Mucosa of descending colon (tissue), 3 donors: ENCODE results near the gene PZP. TPM values are rescaled to one million over a fixed set of nuclear protein-coding genes. Genes with fewer than 3 reads are reported as not detected.

ENCODE experiments used
- ATAC-seq: fragments of 200-7000 bp; cut with Tn5 transposase; one replicate; pipeline ENCODE4 v1.9.1; 2020; ENCODE audit warnings: mild to moderate bottlenecking, moderate library complexity
- DNase-seq, 3 donors: peaks; one replicate each; pipeline ENCODE4 v3.0.0-alpha.2; 2020
- H3K36me3 ChIP-seq: fragments of 200-600 bp; one replicate; pipeline ENCODE4 v1.8.0; 2021; ENCODE audit warnings: low read depth, mild to moderate bottlenecking
- H3K4me1 ChIP-seq: fragments of 200-600 bp; one replicate; pipeline ENCODE4 v1.8.0; 2021; ENCODE audit warnings: low read depth, mild to moderate bottlenecking
- H3K4me3 ChIP-seq: fragments of 200-600 bp; one replicate; pipeline ENCODE4 v1.8.0; 2021; ENCODE audit warnings: mild to moderate bottlenecking
- H3K9me3 ChIP-seq: fragments of 200-600 bp; one replicate; pipeline ENCODE4 v1.8.0; 2021; ENCODE audit warnings: mild to moderate bottlenecking
- CTCF ChIP-seq: fragments of 200-600 bp; IDR thresholded peaks from one replicate; pipeline ENCODE4 v1.8.0; 2022; ENCODE audit warnings: antibody characterized with exemption, mild to moderate bottlenecking
- intact Hi-C, 2 donors: fragments of 100-400 bp; cut with DNase I in 1 of 2; cut with micrococcal nuclease in 1 of 2; formaldehyde crosslinking; loops; one replicate each; pipeline versions ENCODE4 v1.11.0 to v1.11.1; 2022; cut with DNase I, micrococcal nuclease
- total RNA-seq, 3 donors: library from RNA; stranded (reverse); fragmentation: NEBNext Ultra II Directional in 2 of 3; extraction: Animal tissue kit (Norgen Biotek cat#: 25700) in 2 of 3; gene quantifications; one replicate each; pipeline versions ENCODE4 v1.2.1 to v1.2.4, GENCODE V29; 2021 to 2023
- donor health status: DM: no; HTN: no; CAD: no; lungs with moderate emphysema.
- donor health status: DM: no; HTN: no; CAD: no.
- donor health status: DM: no; HTN: yes; CAD: no.

Gene PZP
- total RNA-seq, 3 donors from 2014 or later: 0.07 TPM; not detected in 2

DNA sequence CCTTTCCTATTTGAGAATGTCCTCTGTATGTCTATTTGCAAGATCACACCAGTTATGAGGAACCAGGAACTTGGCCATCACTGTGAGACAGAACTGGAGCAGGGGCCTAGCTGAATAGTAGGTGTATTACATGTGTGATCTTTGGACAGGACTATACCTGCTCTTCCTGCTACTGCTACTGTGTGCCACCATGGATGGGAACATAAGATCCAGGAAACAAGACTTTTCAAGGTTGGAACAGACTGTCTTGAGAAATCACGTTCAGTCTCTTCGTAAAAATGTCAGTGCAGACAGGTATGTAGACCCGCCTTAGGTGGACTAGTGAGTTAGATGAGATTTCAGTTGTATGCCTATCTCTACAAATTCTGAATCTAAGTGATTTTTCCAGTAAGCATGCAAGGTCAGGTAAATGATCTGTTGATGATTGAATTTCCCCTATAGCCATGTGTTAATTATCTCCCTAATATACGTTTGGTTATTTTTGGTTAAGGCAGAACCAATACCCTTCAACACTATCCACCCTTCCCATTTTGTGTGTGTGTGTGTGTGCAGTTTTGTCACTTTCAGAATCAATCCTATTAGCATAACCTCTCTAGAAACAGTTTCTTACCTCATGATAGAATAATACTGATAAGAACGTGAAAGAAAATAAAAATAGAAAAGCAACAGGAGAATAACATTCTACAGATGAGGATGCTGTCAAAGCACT lies 99.5 kb downstream of the PZP start:
- no peak for DNase-seq
- no peaks in the 10 kb centered on the region for H3K9me3 ChIP-seq
- H3K4me3 ChIP-seq: no peak overlapping the region
- no peaks in the 10 kb centered on the region for H3K4me1 ChIP-seq
- H3K36me3 ChIP-seq: no peaks in the 10 kb centered on the region
- intact Hi-C loops: no loop called here
- no peak for ATAC-seq
- TF ChIP-seq CTCF: no peak

- H3K4me3 ChIP-seq: no peak overlapping the region
- no peaks in the 10 kb centered on the region for H3K36me3 ChIP-seq
- intact Hi-C loops: no loop called here
- H3K4me1 ChIP-seq: no peaks in the 10 kb centered on the region
- DNase-seq (no peak), ATAC-seq (no peak)
- H3K9me3 ChIP-seq: no peaks in the 10 kb centered on the region
- no peak for TF ChIP-seq CTCF
Observed at GRCh38 chr12:9107542-9107873, 100.7 kb downstream of the PZP start.

DNA sequence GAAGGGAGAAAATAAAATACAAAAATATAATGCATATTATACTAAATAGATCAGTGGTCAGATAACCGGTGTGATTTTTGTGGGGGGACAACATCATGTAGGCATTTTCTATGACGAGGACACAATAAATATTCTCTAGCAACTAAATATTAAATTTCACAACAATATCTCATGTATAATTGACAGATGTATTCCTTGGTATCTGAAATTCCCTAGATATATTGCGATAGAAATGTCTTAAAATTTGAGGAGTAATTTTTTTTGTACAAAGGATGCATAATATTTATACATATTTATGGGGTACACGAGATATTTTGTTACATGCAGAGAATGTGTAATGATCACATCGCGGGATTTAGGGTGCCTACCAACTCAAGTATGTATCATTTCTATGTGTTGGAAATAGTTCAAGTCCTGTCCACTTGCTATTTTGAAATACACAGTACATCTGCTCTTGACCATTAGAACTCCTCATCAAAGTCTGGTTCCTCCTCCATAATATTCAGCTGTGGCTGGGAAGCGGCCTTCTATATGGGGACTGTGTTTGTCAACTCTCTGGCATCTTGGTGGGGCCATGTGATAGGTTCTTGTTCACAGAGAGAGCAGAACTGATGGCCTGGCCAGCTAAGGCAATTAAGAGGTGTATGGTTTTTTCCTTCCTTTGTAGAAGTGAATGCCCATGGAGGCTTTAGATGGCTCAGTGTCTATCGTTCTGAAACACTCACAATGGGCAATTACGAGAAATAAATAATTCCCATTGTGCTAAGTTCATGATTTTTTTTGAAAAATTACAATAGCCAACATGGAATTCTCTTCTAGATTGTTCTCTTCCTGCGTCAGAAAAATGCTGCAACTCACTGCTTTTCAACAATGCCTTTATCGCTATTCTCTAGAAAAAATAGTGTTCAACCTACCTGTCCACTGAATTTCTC lies 101.3 kb downstream of the PZP start:
- no peak for DNase-seq
- TF ChIP-seq CTCF: no peak
- Histone ChIP-seq H3K4me3 (no peak overlapping the region), H3K36me3 (no peaks in the 10 kb centered on the region), H3K9me3 (no peaks in the 10 kb centered on the region), H3K4me1 (no peaks in the 10 kb centered on the region)
- ATAC-seq: no peak
- intact Hi-C loops: no loop called here

GRCh38 chr12:9106067-9106466 lies 102.1 kb downstream of the PZP start:
- H3K36me3 ChIP-seq: no peaks in the 10 kb centered on the region
- no peak for DNase-seq
- H3K9me3 ChIP-seq: no peaks in the 10 kb centered on the region
- no peak for TF ChIP-seq CTCF
- ATAC-seq: no peak
- intact Hi-C loops: no loop called here
- no peaks in the 10 kb centered on the region for H3K4me1 ChIP-seq
- H3K4me3 ChIP-seq: no peak overlapping the region

DNA sequence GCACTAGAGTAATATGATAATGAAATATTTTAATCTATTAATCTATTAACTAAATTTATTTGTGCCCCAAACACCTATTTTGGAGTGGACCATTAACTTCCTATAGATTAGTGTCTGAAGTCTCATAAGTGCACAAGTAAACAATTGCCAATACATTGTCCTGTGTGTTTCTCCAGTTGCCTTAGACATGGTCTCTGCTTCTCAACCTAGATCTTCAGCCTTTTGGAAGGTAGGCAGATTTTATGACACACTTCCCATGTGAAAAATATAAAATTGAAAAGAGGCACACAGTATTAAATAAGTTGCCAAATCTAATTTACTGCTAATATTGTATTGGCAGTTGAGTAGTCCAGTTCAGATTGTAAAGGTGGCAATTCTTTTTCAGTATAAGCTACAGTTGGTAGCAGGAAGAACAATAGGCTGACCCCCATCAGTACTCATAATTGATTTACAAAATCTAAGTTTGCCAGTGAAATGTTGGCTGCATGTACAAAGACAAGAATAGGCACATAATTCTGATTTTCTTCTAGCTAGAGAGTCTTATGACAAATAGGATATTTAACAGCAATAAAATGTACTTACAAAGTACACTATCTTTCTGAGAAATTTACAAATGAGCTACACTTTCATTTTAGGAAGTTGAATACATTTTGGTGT lies 103.3 kb downstream of the PZP start:
- Histone ChIP-seq H3K9me3 (no peaks in the 10 kb centered on the region), H3K4me1 (no peaks in the 10 kb centered on the region), H3K4me3 (no peak overlapping the region), H3K36me3 (no peaks in the 10 kb centered on the region)
- ATAC-seq: no peak
- no peak for TF ChIP-seq CTCF
- DNase-seq: no peak
- intact Hi-C loops: no loop called here
